ENCODE measurements around the gene MRTO4. TPM values are rescaled to one million over a fixed set of nuclear protein-coding genes. Genes with fewer than 3 reads are reported as not detected.
"Not testable (repeated sequence)": the region's sequence is repeated elsewhere in the genome, so short reads cannot be mapped to it uniquely, and the experiment has no call there.

Gene MRTO4
- total RNA-seq: 10 to 100 TPM; 16.3 to 18.5 TPM
- long read RNA-seq, transcript MRTO4-201 (8 exons, 2,315 nt): major isoform, 18 of 25 reads
- long read RNA-seq, partial matches to known transcripts: 2 of 25 reads
- long read RNA-seq, other reads (novel, unspliced or antisense): 5 of 25 reads

- ATAC-seq (peak; percentile 91), DNase-seq (peak; percentile 79 to 93)
- intact Hi-C loops (cut with DNase I, micrococcal nuclease): no loop called here
Measured at GRCh38 chr1:19251305-19252196, at the start of gene MRTO4, which contains the start of gene EMC1. TSS of gene MRTO4 (plus strand) at chr1:19251805. CDS start at chr1:19251836, 31 bp downstream. TSS of gene EMC1 (minus strand) at chr1:19251524. CDS start at chr1:19251509, 15 bp downstream.

GRCh38 chr1:19202396-19202795, 49.2 kb upstream of the MRTO4 start:
- ATAC-seq: peak; percentile 66

GRCh38 chr1:19203440-19203839, 48.2 kb upstream of the MRTO4 start:
- DNase-seq: no peak
- peak; percentile 14 for ATAC-seq
- intact Hi-C loops (cut with DNase I, micrococcal nuclease): no loop called here

More at GRCh38 chr1:19202396-19202795, 49.2 kb upstream of the MRTO4 start:
- intact Hi-C loops (cut with DNase I, micrococcal nuclease): no loop called here
- DNase-seq: no peak

GRCh38 chr1:19204446-19205266, 46.9 kb upstream of the MRTO4 start:
- ATAC-seq (no peak), DNase-seq (no peak)
- intact Hi-C loops (cut with DNase I, micrococcal nuclease): no loop called here

GRCh38 chr1:19205403-19205802, 46.2 kb upstream of the MRTO4 start:
- no peak for DNase-seq
- ATAC-seq: no peak
- intact Hi-C loops (cut with DNase I, micrococcal nuclease): no loop called here

- no peak for DNase-seq
- ATAC-seq: no peak
- intact Hi-C loops (cut with DNase I, micrococcal nuclease): no loop called here
Measured at GRCh38 chr1:19205845-19206244, 45.8 kb upstream of the MRTO4 start.

GRCh38 chr1:19206947-19207346, 44.7 kb upstream of the MRTO4 start:
- ATAC-seq: no peak
- no peak for DNase-seq
- intact Hi-C loops (cut with DNase I, micrococcal nuclease): no loop called here

GRCh38 chr1:19208710-19209438, 42.7 kb upstream of the MRTO4 start:
- no peak for DNase-seq
- no peak for ATAC-seq
- intact Hi-C loops (cut with DNase I, micrococcal nuclease): no loop called here

GRCh38 chr1:19209439-19209989, 42.1 kb upstream of the MRTO4 start:
- intact Hi-C loops (cut with DNase I, micrococcal nuclease): no loop called here
- ATAC-seq: peak; percentile 39
- peak; percentile 51 to 53 for DNase-seq

- intact Hi-C loops (cut with DNase I, micrococcal nuclease): no loop called here
Measured at GRCh38 chr1:19209990-19210771, 41.4 kb upstream of the MRTO4 start, which contains the start of gene UBR4. TSS of gene UBR4 (minus strand) at chr1:19210266. CDS start at chr1:19210248, 18 bp downstream.

GRCh38 chr1:19210772-19211549, 40.6 kb upstream of the MRTO4 start:
- intact Hi-C loops (cut with DNase I, micrococcal nuclease): no loop called here
- ATAC-seq: peak; percentile 13
- peak in 1 of 2 donors; percentile 10 for DNase-seq

More at GRCh38 chr1:19209990-19210771, 41.4 kb upstream of the MRTO4 start, which contains the start of gene UBR4:
- DNase-seq (peak; percentile 96 to 97), ATAC-seq (peak; percentile 91)

GRCh38 chr1:19212167-19212566, 39.4 kb upstream of the MRTO4 start:
- intact Hi-C loops (cut with DNase I, micrococcal nuclease): no loop called here
- ATAC-seq (no peak), DNase-seq (no peak)

- no peak for ATAC-seq
- intact Hi-C loops (cut with DNase I, micrococcal nuclease): no loop called here
- DNase-seq: no peak
Measured at GRCh38 chr1:19213580-19213979, 38.0 kb upstream of the MRTO4 start.

- ATAC-seq; DNase-seq; intact Hi-C loops (cut with DNase I, micrococcal nuclease): not testable (repeated sequence)
Measured at GRCh38 chr1:19216585-19216984, 35.0 kb upstream of the MRTO4 start.

GRCh38 chr1:19219451-19219850, 32.2 kb upstream of the MRTO4 start:
- intact Hi-C loops (cut with DNase I, micrococcal nuclease): no loop called here
- DNase-seq: no peak
- ATAC-seq: no peak

GRCh38 chr1:19220080-19220846, 31.3 kb upstream of the MRTO4 start:
- intact Hi-C loops (cut with DNase I, micrococcal nuclease): no loop called here
- DNase-seq: no peak
- no peak for ATAC-seq
